CD4-positive, alpha-beta T cell treated with Interleukin-2 at 100 ng/mL for 4 hours (primary cell): ENCODE measurements around the gene TTC24.
A peak's percentile ranks its signal among the peaks of the same experiment; 100 is the strongest.
"Not testable (repeated sequence)": the region's sequence is repeated elsewhere in the genome, so short reads cannot be mapped to it uniquely, and the experiment has no call there.

ENCODE experiments used
- DNase-seq: peaks from one replicate; pipeline ENCODE4 v3.0.0-alpha.2; 2020; ENCODE audit warnings: low spot score

TTC24 gene

DNA sequence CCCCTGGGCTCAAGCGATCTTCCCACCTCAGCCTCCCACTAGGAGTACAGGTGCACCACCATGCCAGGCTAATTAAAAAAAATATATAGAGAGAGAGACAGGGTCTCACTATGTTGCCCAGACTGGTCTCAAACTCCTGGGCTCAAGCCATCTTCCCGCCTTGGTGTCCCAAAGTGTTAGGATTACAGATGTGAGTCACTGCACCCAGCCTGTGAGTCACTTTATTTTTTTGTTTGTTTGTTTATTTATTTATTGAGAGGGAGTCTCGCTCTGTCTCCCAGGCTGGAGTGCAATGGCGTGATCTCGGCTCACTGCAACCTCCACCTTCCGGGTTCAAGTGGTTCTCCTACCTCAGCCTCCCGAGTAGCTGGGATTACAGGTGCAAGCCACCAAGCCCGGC lies 8.4 kb downstream of the TTC24 start:
- DNase-seq: not testable (repeated sequence)

DNA sequence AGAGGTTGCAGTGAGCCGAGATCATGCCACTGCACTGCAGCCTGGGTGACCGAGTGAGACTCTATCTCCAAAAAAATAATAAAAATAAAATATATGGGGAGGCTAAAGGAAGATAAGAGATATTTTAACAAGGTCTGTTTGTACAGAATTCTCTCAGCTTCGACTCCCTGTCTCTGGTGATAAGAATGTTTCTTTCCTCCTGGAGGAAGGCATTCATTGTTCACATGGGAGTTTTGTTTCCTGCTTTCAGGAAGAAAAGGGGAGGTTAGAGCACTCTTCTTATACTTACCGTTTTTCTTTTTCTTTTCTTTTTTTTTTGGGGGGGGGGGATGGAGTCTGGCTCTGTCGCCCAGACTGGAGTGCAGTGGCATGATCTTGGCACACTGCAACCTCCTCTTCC lies 10.0 kb downstream of the TTC24 start:
- DNase-seq: no peak

DNA sequence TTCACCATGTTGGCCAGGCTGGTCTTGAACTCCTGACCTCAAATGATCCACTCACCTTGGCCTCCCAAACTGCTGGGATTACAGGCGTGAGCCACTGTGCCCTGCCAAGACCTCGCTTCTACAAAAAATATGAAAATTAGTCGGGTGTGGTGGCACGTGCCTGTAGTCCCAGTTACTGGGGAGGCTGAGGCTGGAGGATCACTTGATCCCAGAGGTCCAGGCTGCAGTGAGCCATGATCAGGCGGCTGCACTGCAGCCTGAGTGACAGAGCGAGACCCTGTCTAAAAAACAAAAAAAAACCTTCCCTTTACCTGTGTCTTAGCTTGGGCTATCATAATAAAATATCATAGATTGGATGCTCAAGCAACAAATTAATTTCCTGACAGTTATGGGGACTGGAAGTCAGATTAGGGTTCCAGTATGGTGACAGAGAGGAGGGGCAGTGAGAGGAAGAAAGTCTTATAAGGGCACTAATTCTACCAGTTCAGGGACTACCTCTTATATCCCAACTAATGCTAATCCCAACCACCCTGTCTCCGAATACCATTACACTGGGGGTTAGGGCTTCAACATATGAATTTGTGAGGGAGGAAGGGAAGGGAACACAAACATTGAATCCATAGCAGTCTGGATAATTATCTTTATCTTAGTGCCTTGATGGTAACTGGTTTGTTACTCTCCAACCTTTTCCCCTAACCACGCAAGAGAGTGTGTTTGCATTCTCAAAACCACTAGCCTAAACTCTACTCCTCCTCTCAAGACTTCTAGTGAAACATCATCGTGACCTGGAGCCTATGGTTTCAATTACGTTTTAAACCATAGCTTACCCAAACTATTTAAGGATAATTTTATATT lies 11.0 kb downstream of the TTC24 start:
- no peak for DNase-seq

DNA sequence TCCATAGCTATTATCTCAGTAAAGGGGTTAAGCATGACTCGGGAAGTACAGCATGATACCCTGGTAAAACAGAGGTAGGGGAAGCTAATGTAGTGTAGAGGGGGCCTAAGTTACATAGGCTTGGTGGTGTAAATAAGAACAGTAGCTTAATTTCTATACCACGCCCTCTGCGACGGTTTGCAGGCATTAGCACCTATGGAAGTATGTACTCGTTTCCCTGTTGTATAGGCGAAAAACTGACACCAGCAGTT lies 11.6 kb downstream of the TTC24 start:
- peak; percentile 2 for DNase-seq

DNA sequence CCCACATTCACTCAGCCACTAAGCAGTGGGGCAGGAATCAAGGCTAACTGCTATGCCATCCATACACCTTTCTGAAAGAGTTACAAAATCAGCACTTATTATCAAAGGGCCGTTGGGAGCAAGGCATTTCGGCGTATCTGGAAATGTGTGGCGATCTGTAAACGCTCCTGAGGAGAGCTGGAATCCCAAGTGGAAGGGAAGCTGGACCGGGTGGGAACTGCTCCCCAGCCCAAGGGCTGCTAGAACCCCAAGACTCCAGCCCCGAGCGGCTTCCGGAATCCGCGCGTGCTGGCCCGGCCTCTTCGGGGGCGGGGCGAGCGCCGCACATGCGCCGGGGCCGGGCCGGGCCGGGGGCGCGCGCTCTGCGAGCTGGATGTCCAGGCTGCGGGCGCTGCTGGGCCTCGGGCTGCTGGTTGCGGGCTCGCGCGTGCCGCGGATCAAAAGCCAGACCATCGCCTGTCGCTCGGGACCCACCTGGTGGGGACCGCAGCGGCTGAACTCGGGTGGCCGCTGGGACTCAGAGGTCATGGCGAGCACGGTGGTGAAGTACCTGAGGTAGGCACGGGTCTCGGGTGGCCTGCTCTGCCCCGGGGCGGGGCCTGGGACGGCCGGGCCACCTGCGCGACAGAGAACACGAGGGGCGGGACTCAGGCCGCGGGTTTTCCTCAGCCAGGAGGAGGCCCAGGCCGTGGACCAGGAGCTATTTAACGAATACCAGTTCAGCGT lies 12.1 kb downstream of the TTC24 start, which contains the start of gene NAXE:
NAXE (plus strand) TSS at position 345 of the 726 bp plus-strand sequence; CDS start at position 374, 29 bp downstream.
- peak; percentile 60 for DNase-seq

DNA sequence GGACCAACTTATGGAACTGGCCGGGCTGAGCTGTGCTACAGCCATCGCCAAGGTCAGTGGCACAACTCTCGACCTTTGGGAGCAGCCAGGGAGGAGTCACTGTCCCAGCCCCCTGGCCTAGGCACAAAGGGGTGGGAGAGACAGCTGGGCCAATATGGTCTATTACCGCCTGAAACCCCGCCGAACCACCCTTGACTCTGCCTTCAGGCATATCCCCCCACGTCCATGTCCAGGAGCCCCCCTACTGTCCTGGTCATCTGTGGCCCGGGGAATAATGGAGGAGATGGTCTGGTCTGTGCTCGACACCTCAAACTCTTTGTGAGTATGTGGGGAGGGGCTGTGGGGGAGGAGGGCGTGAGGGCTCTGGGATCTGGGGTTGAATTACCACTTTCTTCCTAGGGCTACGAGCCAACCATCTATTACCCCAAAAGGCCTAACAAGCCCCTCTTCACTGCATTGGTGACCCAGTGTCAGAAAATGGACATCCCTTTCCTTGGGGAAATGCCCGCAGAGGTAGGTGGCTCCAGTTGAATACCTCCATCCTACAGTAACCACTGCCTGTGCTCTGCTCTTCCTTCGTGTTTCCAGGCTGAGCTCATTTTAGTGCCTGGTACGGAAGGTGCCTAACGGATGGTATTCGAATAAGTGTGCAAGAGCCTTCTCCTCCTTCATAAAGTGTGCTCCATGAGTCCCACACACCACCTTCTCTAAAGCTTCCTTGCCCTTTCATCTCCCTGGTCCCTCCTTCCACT lies 12.8 kb downstream of the TTC24 start:
- no peak for DNase-seq

DNA sequence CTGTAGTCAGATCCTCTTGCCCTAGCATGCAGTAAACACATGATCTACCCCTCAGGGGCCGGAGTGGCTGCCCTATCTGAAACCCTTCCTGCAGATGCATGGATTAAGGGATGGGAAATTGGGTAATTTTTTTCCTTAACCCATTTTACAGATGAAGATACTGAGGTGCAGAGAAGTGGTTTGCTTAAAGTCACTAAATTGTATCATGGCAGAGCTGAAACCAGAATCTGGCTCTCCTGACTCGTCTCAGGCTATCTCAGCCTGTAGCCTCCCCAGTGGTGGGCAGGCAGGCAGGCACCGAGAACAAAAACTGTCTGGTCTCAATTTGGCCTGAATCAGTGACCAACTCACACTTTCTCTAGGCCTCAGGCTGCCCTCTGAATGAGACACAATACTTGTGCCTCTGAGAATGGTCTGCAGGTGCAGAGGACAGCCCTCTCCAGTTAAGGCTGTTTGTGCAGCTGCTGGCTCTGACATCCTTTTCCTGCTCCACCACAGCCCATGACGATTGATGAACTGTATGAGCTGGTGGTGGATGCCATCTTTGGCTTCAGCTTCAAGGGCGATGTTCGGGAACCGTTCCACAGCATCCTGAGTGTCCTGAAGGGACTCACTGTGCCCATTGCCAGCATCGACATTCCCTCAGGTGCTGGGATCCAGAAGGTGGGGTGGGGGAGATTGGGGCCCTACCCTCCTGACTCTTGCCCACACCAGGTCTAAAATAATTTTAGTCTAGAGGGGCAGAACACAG lies 13.6 kb downstream of the TTC24 start:
- no peak for DNase-seq

DNA sequence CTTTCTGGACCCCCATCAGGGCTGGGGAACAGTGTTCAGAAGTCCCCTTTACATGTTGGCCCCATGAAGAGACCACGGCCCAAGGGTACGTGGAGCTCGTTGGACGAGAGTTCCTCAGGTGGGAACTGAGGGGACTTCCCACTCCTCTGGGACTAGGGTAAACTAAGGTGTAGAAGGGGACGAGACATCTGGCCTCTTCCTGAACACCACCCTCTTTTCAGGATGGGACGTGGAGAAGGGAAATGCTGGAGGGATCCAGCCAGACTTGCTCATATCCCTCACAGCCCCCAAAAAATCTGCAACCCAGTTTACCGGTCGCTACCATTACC lies 14.1 kb downstream of the TTC24 start:
- no peak for DNase-seq

DNA sequence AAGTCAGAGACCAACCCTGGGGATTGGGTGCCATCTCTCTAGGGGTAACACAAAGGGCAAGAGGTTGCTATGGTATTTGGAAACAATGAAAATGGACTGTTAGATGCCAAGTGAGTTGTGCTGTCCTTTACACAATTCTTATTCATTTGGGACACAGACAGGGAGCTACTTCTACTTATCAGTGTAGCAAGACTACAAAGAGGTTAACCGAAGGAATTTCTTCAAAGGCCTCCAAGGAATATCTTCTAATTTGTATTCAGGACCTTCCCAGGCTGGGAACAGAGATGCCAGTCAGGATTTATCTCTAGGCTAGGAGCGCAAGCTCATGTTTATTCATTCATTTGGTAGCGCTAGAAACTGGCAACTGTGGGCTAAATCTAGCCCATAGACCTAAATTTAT lies 14.7 kb downstream of the TTC24 start:
- DNase-seq: no peak

DNA sequence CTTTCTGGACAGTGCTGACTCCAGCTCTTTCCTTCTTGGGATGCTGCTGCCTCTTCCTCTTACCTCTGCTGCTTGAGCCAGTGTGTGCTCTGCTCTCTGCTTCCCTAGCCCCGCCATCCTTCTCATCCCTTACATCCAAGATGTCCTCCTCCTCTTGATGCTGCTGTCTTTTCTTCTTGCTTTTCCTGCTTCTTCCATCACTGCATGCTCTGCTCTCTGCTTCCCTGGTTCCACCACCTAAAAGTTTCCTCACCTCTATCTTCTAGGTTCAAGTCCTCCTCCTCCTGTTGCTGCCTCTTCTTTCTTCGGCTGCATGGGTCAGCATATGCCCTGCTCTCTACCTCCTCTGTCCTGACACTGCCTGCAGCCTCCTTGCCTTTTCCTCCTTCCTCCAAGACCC lies 15.5 kb downstream of the TTC24 start:
- no peak for DNase-seq

DNA sequence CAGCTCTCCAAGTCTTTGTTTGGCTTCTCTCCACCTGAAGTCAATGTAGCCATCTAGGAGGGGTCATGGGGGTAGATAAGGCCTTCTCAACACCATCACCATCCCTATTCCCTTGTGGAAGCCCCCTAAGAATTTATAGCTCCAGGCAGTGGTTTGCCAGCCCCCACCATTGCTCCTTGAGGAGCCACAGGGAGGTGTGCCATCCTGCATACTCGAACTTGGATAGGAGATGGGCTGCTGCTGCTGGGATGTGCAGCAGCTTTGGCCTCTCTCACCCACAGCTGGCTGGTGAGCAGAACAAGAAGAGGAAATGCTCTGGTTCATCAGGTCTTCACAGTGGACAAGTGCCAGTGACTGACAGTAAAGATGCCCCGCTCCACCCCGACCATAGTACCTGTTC lies 16.9 kb downstream of the TTC24 start:
- no peak for DNase-seq

DNA sequence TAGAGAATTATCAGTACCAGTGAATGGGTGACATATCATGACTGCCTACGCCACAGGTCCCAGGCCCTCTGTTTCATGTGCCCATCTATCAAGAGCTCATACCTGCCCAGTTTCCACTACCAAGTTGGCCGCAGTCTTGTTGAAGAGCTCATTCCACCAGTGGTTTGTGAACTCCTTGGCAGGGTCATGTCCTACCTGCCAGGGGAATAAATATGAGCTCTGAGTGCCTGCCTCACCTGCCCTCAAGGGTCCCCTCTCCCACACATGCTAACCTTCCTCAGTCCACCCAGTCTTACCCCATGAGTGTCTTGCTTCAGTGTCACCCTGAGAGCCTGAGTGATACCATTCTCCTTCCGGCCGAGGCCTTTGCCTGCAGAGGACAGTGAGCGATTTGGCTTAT lies 18.6 kb downstream of the TTC24 start:
- no peak for DNase-seq

DNA sequence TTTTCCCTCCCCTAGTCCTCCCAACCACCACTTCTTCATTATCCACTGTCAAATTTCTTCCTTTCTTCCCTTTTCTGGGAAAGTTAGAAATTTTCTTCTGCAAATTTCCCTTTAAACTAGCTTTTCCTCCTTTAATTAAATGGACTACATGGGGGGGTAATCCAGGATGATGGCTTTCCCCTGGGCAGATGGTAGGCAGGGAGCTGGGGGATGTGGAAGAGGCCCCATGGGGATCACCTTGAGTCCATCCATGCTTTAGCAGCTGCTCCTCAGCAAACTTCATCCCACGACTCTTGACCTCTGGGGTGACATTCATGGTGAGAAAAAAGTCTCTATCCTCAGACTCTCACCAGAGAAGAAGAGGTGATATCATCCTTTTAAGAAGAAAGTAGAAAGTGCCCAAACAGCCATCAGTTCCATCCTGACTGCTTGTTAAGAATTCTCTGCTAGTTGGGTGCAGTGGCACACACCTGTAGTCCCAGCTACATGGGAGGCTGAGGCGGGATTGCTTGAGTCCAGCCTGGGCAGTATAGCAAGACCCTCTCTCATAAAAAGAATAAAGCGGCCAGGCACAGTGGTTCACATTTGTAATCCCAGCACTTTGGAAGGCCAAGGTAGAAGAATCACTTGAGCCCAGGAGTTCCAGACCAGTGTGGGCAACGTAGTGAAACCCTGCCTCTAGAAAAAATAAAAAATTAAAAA lies 19.4 kb downstream of the TTC24 start:
- DNase-seq: no peak

DNA sequence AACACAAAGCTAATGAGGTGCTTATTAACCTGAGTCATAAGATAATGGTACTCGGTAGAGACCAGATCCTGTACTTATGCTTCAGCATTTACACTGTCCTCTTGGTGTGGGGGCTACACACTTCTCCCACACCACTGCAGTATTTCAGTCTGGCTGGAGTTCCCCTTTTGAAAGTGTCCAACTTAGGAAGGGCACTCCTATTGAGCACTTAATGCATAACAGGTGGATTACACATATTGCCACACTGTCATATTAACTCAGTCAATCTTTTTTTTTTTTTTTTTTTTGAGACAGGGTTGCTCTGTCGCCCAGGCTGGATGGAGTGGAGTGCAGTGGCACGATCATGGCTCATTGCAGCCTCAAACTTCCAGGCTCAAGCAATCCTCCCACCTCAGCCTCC lies 20.3 kb downstream of the TTC24 start:
- peak; percentile 30 for DNase-seq

DNA sequence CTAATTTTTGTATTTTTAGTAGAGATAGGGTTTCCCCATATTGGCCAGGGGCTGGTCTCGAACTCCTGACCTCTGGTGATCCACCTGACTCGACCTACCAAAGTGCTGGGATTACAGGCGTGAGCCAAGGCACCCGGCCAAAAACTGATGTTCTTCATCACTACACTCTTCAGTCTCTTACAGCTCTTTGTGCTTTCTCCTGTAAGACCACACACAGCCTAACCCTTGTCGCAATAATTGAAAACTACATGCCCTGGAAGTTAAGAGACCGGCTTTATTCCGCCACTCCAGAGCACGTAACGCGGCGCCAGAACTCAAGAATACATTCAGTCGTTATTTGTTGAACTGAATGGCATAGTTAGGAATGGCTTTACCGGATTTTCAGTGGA lies 21.2 kb downstream of the TTC24 start:
- DNase-seq: no peak

DNA sequence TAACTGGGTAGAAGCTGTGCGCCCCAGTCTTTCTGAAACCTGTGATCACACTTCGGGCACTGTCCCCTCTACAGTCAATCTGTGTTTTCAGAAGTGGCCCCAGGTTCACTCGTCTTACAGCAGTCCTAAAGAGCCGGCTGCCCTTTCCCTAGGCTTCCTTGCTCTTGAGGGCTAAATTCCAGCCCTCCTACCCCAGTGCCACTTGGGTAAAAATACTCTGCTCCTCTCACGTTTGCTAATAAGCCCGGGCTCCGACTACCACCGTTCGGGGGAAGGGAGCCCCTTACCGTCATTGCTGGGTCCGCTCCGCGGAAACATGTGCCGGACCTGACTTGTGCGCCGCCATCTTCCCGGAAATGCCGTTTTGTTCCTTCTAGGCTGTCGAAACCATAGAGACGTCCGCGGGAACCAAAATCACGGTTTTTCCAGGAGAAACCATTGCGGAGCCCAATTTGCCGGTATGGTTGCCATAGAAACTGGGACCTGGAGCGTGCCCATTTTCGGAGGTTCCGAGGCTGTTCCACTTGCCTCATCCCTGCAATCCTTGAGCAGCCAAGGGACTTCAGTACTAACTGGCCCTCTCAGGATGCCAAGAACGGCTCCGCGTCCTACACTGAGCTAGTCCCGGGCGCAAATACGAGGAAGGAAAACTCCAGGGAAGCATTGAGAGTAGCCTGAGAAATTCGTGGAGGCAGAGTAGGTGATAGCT lies 21.8 kb downstream of the TTC24 start, which contains the start of gene GPATCH4:
GPATCH4 (minus strand) TSS at position 358 of the 709 bp plus-strand sequence.
- DNase-seq: peak; percentile 90

DNA sequence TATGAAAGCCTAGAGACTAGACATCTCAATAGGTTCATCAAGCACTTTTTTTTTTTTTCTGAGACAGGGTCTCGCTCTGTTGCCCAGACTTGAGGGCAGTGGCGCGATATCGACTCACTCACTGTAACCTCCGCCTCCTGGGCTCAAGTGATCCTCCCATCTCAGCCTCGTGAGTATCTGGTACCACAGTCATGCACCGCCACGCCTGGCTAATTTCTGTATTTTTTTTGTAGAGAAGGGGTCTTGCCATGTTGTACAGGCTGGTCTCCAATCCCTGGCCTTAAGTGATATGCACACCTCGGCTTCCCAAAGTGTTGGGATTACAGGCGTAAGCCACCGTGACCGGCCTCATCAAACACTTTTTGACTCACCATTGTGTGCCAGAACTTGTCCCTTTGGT lies 22.4 kb downstream of the TTC24 start:
- DNase-seq: no peak

DNA sequence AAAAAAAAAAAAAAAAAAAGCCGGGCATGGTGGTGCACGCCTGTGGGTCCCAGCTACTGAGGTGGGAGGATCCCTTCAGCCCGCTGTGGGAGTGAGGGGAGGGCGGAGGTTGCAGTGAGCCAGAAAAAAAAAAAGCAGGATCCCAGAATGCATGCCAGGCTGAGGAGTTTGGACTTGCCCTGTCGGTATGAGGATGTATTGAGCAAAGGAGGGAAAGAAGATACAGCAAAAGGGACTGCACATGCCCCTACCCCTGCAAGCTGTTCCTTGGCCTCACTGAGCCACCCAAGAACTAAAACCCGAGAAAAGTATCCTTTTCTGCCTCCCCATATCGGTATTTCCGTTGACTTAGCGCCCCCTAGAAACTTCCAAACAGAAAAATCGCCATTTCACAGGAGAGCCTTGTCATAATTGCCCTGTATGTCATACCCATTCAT lies 23.1 kb downstream of the TTC24 start:
- peak; percentile 29 for DNase-seq

DNA sequence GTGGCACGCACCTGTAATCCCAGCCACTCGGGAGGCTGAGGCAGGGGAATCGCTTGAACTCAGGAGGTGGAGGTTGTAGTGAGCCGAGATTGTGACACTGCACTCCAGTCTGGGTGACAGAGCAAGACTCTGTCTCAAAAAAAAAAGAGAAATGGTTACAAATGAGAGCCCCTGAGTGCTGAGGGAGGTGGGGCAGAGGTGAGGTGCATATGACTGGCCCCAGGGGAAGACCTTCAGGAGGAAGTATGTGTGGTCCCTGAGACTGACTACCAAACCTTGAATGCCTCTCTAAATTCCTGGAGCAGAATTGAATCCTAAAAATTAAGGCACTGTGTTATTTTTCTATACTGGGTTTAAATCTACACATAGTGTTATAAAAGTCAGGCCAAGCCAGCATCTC lies 27.8 kb downstream of the TTC24 start:
- DNase-seq: not testable (repeated sequence)

DNA sequence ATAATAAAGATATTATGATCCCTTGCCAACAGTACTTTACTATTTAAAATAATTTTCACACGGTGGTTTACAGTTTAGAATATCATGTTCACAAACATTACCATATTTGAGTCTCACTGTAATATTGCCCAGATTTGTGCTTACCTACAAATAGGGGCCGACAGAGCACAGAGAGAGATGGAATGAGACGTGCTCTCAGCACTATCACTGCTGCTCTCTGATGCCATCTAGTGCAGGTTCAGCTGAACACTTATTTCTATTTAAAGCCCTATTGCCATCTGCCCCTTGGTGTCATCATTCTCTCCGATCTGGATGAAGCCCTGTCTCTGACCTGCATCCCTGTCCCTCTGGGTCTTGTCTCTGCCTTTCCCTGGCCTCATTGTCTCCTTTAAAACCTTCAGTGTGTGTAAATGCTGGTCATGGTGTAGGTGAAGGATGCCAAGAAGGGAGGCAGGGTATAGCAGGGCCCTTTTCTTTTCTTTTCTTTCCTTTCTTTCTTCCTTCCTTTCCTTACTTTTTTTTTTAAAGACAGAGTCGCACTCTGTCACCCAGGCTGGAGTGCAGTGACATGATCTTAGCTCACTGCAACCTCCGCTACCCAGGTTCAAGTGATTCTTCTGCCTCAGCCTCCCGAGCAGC lies 28.6 kb downstream of the TTC24 start:
- DNase-seq: peak; percentile 78
